IMR-90 (cell line): ENCODE results near the gene ACIN1. TPM values are rescaled to one million over a fixed set of nuclear protein-coding genes. Genes with fewer than 3 reads are reported as not detected.

ENCODE experiments used
- ATAC-seq: fragments of 200-7000 bp; cut with Tn5 transposase; 2 replicates; pipeline ENCODE4 v1.9.1; 2020; ENCODE audit warnings: low read depth, mild to moderate bottlenecking, moderate library complexity
- BruUV-seq: library from RNA; stranded (reverse); fragments of 400-500 nt; replicated peaks from 2 replicates; lab custom pipeline; 2021; lab: Mats Ljungman, UMichigan
- CTCF ChIA-PET: fragments of 300-600 bp; formaldehyde crosslinking; extraction: SDS; loops from one replicate; lab custom pipeline; 2021; ENCODE audit warnings: antibody characterized with exemption; lab: Yijun Ruan, JAX
- POLR2A ChIA-PET: fragments of 300-600 bp; sonication (Branson Sonifier 250); formaldehyde crosslinking; loops from one replicate; lab custom pipeline; 2022; ENCODE audit warnings: antibody characterized with exemption; ENCODE audit not compliant: unreplicated experiment; lab: Charles Lee
- DNase-seq: peaks from one replicate; pipeline ENCODE4 v3.0.0; 2013
- H2AFZ ChIP-seq: replicated peaks from 2 replicates; pipeline ENCODE3; 2013; ENCODE audit warnings: low read length, mild to moderate bottlenecking; ENCODE audit not compliant: poor library complexity
- H2AK5ac ChIP-seq: 2 replicates; pipeline ENCODE4 v1.6.1; 2013; ENCODE audit warnings: low read depth, low read length, inconsistent platforms
- H2AK9ac ChIP-seq: replicated peaks from 2 replicates; pipeline ENCODE3; 2013; ENCODE audit warnings: mild to moderate bottlenecking, low read depth, low read length, moderate library complexity; ENCODE audit not compliant: poor library complexity
- H2BK120ac ChIP-seq: 2 replicates; pipeline ENCODE4 v1.6.1; 2013; ENCODE audit warnings: low read depth, low read length, inconsistent platforms
- H2BK15ac ChIP-seq: 3 replicates; pipeline ENCODE4 v1.6.1; 2013; ENCODE audit warnings: low read depth, low read length, inconsistent platforms
- H2BK20ac ChIP-seq: 2 replicates; pipeline ENCODE4 v1.6.1; 2013; ENCODE audit warnings: low read depth, mild to moderate bottlenecking, inconsistent platforms, low read length, moderate library complexity
- H2BK5ac ChIP-seq: 2 replicates; pipeline ENCODE4 v1.6.1; 2013; ENCODE audit warnings: mild to moderate bottlenecking, low read depth, low read length, inconsistent platforms; ENCODE audit not compliant: poor library complexity, severe bottlenecking
- H3K14ac ChIP-seq: replicated peaks from 2 replicates; pipeline ENCODE4 v1.6.1; 2013; ENCODE audit warnings: low read depth, low read length, inconsistent platforms
- H3K18ac ChIP-seq: 2 replicates; pipeline ENCODE4 v1.6.1; 2013; ENCODE audit warnings: low read depth, low read length, control low read depth
- H3K23ac ChIP-seq: 2 replicates; pipeline ENCODE4 v1.6.1; 2013; ENCODE audit warnings: low read depth, low read length, inconsistent platforms
- H3K27ac ChIP-seq: 2 replicates; pipeline ENCODE4 v1.5.1; 2013; ENCODE audit warnings: mild to moderate bottlenecking, control low read depth, low read length; ENCODE audit not compliant: insufficient read depth
- H3K27me3 ChIP-seq: 2 replicates; pipeline ENCODE4 v1.6.1; 2013; ENCODE audit warnings: low read length; ENCODE audit not compliant: control insufficient read depth, insufficient read depth
- H3K36me3 ChIP-seq: 2 replicates; pipeline ENCODE4 v1.6.1; 2013; ENCODE audit warnings: low read length, mixed read lengths; ENCODE audit not compliant: control insufficient read depth, insufficient read depth
- H3K4ac ChIP-seq: 2 replicates; pipeline ENCODE4 v1.6.1; 2013; ENCODE audit warnings: low read depth, low read length, inconsistent platforms
- H3K4me1 ChIP-seq: 2 replicates; pipeline ENCODE4 v1.6.1; 2013; ENCODE audit warnings: low read length, mixed read lengths; ENCODE audit not compliant: control insufficient read depth, insufficient read depth
- H3K4me2 ChIP-seq: 2 replicates; pipeline ENCODE4 v1.6.1; 2013; ENCODE audit warnings: low read depth, mild to moderate bottlenecking, control low read depth, low read length, moderate library complexity
- H3K4me3 ChIP-seq: 2 replicates; pipeline ENCODE4 v1.5.1; 2013; ENCODE audit warnings: low read depth, mild to moderate bottlenecking, control low read depth, low read length, moderate library complexity; ENCODE audit not compliant: insufficient read depth
- H3K56ac ChIP-seq: 2 replicates; pipeline ENCODE4 v1.6.1; 2013; ENCODE audit warnings: low read length, inconsistent platforms; ENCODE audit not compliant: insufficient read depth; ENCODE audit errors: extremely low read depth
- H3K79me1 ChIP-seq, 2 experiments: 2 replicates each; pipeline ENCODE4 v1.6.1; 2013; ENCODE audit warnings: low read length in 2 of 2, inconsistent platforms in 1 of 2, low read depth in 1 of 2
- H3K9ac ChIP-seq: 2 replicates; pipeline ENCODE4 v1.6.1; 2013; ENCODE audit warnings: low read depth, low read length, control low read depth
- H3K9me1 ChIP-seq: 2 replicates; pipeline ENCODE4 v1.6.1; 2013; ENCODE audit warnings: low read length, inconsistent platforms; ENCODE audit not compliant: insufficient read depth
- H3K9me3 ChIP-seq: 2 replicates; pipeline ENCODE4 v1.6.1; 2013; ENCODE audit warnings: low read length; ENCODE audit not compliant: control insufficient read depth, insufficient read depth
- H4K20me1 ChIP-seq: 2 replicates; pipeline ENCODE4 v1.6.1; 2013; ENCODE audit warnings: low read length, inconsistent platforms; ENCODE audit not compliant: insufficient read depth
- H4K5ac ChIP-seq: 2 replicates; pipeline ENCODE4 v1.6.1; 2013; ENCODE audit warnings: mild to moderate bottlenecking, low read depth, low read length, control low read depth
- H4K8ac ChIP-seq, 2 experiments: 2 replicates each; pipeline ENCODE4 v1.6.1; 2013; ENCODE audit warnings: low read depth in 2 of 2, low read length in 2 of 2, control low read depth in 1 of 2, inconsistent platforms in 1 of 2
- H4K91ac ChIP-seq: 2 replicates; pipeline ENCODE4 v1.6.1; 2013; ENCODE audit warnings: low read depth, low read length, inconsistent platforms; ENCODE audit not compliant: insufficient read depth
- BHLHE40 ChIP-seq: fragments of 150-350 bp; IDR thresholded peaks from 2 replicates; pipeline ENCODE4 v1.6.1; 2016; ENCODE audit warnings: mild to moderate bottlenecking, low read depth, low read length
- CEBPB ChIP-seq: IDR thresholded peaks from 2 replicates; pipeline ENCODE4 v1.6.1; 2012; ENCODE audit warnings: low read depth, low read length, improper control_type of control experiment
- CHD1 ChIP-seq: IDR thresholded peaks from 2 replicates; pipeline ENCODE4 v1.6.1; 2012; ENCODE audit warnings: low read depth, low read length, improper control_type of control experiment
- FOS ChIP-seq: fragments of 150-350 bp; IDR thresholded peaks from 2 replicates; pipeline ENCODE4 v1.6.1; 2016; ENCODE audit warnings: low read depth, low read length
- MAFK ChIP-seq: IDR thresholded peaks from 2 replicates; pipeline ENCODE4 v1.6.1; 2012; ENCODE audit warnings: low read depth, low read length, improper control_type of control experiment
- MAZ ChIP-seq: IDR thresholded peaks from 2 replicates; pipeline ENCODE4 v1.6.1; 2012; ENCODE audit warnings: low read depth, mild to moderate bottlenecking, low read length, improper control_type of control experiment, moderate library complexity, borderline replicate concordance
- NFE2L2 ChIP-seq: fragments of 150-350 bp; IDR thresholded peaks from 2 replicates; pipeline ENCODE4 v1.6.1; 2016; ENCODE audit warnings: low read depth, mild to moderate bottlenecking, low read length
- POLR2A ChIP-seq: IDR thresholded peaks from 2 replicates; pipeline ENCODE4 v1.6.1; 2012; ENCODE audit warnings: mild to moderate bottlenecking, low read depth, low read length
- RAD21 ChIP-seq: IDR thresholded peaks from 2 replicates; pipeline ENCODE4 v1.6.1; 2012; ENCODE audit warnings: low read length, improper control_type of control experiment
- RCOR1 ChIP-seq: IDR thresholded peaks from 2 replicates; pipeline ENCODE4 v1.6.1; 2012; ENCODE audit warnings: mild to moderate bottlenecking, low read length, improper control_type of control experiment; ENCODE audit not compliant: insufficient replicate concordance
- RFX5 ChIP-seq: IDR thresholded peaks from 2 replicates; pipeline ENCODE4 v1.8.0; 2012; ENCODE audit warnings: low read depth, mild to moderate bottlenecking, low read length, moderate library complexity
- SMC3 ChIP-seq: fragments of 150-350 bp; IDR thresholded peaks from 2 replicates; pipeline ENCODE4 v1.6.1; 2016; ENCODE audit warnings: low read depth, mild to moderate bottlenecking, antibody characterized with exemption, low read length, moderate library complexity
- WGBS, 2 experiments: methylation state at CpG; one replicate each; pipeline versions ENCODE4 v1.1.5 to v1.1.7; 2013; ENCODE audit warnings: missing lambda C conversion rate in 2 of 2; ENCODE audit not compliant: insufficient read length in 1 of 2; ENCODE audit errors: extremely low coverage in 2 of 2; 5-methylcytosine and 5-hydroxymethylcytosine counted together
- dilution Hi-C: fragments of 300-500 bp; cut with HindIII; formaldehyde crosslinking; loops from one replicate; pipeline ENCODE4 v1.14.3; 2018; ENCODE audit warnings: low sequenced_read_pairs; ENCODE audit not compliant: unreplicated experiment
- in situ Hi-C: fragments of 300-500 bp; cut with MboI; formaldehyde crosslinking; loops from 3 replicates; pipeline ENCODE4 v1.14.3; 2019; ENCODE audit warnings: low sequenced_read_pairs, inconsistent platforms, mixed read lengths
- intact Hi-C: fragments of 100-400 bp; cut with micrococcal nuclease; formaldehyde crosslinking; loops from 2 replicates; pipeline ENCODE4 v1.10.0; 2022
- polyA plus RNA-seq, 3 experiments: library from polyadenylated mRNA; depleted of rRNA; stranded (reverse); fragments of >200 nt; gene quantifications; 2 replicates each; pipeline ENCODE4 v1.2.3, GENCODE V29; 2012; ENCODE audit warnings: low replicate concordance in 1 of 3
- total RNA-seq: library from RNA; depleted of rRNA; stranded (reverse); fragments of >200 nt; gene quantifications from 2 replicates; pipeline ENCODE4 v1.2.3, GENCODE V29; 2012
- TF ChIP-seq, protein P1 (sequence below): fragments of 150-350 bp; IDR thresholded peaks from 2 replicates; pipeline ENCODE4 v1.6.1; 2017; ENCODE audit warnings: mild to moderate bottlenecking, antibody characterized with exemption, low read length, low read depth
- TF ChIP-seq, protein P2 (sequence below): fragments of 150-350 bp; IDR thresholded peaks from 2 replicates; pipeline ENCODE4 v1.6.1; 2016; ENCODE audit warnings: low read depth, mild to moderate bottlenecking, low read length, moderate library complexity, borderline replicate concordance

ACIN1 gene
- total and polyA plus RNA-seq, 2 of the 4 experiments (the other 2 are of a cell fraction), result 73.8 to 185 TPM

DNA sequence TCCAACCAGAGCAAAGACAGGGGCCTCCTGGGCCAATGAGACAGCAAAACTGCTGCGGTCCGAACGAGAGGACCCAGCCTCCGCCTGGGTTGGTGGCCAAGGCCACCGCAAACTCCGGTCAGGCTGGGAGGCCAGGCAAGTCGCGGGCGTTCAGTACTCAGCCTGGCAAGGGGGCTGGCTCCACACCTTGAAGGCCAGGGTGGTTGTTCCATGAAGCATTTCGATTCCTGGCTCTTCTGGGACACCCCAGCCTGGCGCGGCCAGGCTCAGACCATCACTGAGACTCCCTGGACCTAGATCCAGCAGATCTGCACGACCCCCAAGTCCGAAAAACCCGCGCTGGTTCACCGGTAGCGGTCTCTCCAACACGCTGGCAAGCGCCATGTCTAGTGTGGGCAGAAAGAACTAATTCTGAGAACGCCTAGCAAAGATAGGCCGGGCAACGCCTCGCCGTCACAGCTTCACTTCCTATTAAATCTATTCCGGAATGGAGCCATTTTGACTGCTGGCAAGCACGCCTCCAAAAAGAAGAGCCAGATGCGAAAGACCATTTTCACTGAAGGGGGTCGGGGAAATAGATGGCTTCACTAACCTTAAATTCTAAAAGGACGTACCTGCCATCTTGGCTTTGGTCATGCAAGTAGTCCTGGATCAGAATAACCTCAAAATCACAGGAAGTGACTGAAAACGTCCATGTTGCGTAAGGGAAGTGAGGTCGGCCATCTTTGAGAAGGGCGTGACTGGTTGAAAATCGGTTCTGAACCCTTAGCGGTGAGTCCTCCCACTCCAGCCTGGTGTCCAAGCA is 60.2 kb downstream of the ACIN1 start, which contains the start of gene PSMB5:
Gene PSMB5 (minus strand): TSS at position 403 of the 805 bp plus-strand sequence. CDS start 19 bp downstream, at position 384.
- Histone ChIP-seq H2BK120ac (peak within 1 kb of the TSS; percentile 99), H4K8ac (peak within 1 kb of the TSS; percentile 59 to 100), H2AK9ac (peak within 1 kb of the TSS; percentile 98), H4K5ac (peak within 1 kb of the TSS; percentile 91), H2BK20ac (peak within 1 kb of the TSS; percentile 97), H3K4me1 (peaks cover 6% of the 10 kb centered on the region; the same call in 1 of the 2 replicates), H2BK5ac (peak within 1 kb of the TSS; percentile 96), H3K4me2 (peak within 1 kb of the TSS; percentile 90), H3K14ac (peak within 1 kb of the TSS; percentile 98), H3K79me1 (peaks cover 18 to 34% of the 10 kb centered on the region in 2 experiments), H3K18ac (peak within 1 kb of the TSS; percentile 95), H3K9ac (peak within 1 kb of the TSS; percentile 89), H3K36me3 (peaks cover 9% of the 10 kb centered on the region), H3K27me3 (no peaks in the 10 kb centered on the region), H2BK15ac (peak within 1 kb of the TSS; percentile 98), H3K9me1 (peaks cover 5% of the 10 kb centered on the region; the same call in 1 of the 2 replicates), H3K9me3 (no peaks in the 10 kb centered on the region), H2AK5ac (peak within 1 kb of the TSS; percentile 36; the same call in 1 of the 2 replicates), H3K4me3 (peak within 1 kb of the TSS; percentile 70), H3K23ac (peak within 1 kb of the TSS; percentile 100), H4K91ac (peak within 1 kb of the TSS; percentile 99), H3K27ac (peak within 1 kb of the TSS; percentile 87), H3K4ac (peak within 1 kb of the TSS; percentile 98), H2AFZ (peak within 1 kb of the TSS; percentile 91), H4K20me1 (no peaks in the 10 kb centered on the region), H3K56ac (peak within 1 kb of the TSS; percentile 100)
- ChIA-PET CTCF (no interaction called here), POLR2A (interaction anchor here (0.6 kb wide), 1 partner anchor 53 kb away, joined by 10 read pairs; the partner anchor contains the start of gene AJUBA)
- peak; percentile 96 for DNase-seq
- dilution Hi-C loops (no loop called here), in situ Hi-C loops (no loop called here), intact Hi-C loops (loop anchor here (2.0 kb wide), 1 partner anchor 28 kb away; no protein-coding TSS in a partner anchor)
- WGBS, 2 experiments, result 2% methylated on average over 12 of the region's 36 CpGs; no CpG with 5 or more reads in 1 of the 2 experiments
- BruUV-seq, result no TSS peak
- ATAC-seq, result peak; percentile 98
- TF ChIP-seq CEBPB (peak; percentile 98), MAFK (no peak), SMC3 (no peak), RCOR1 (no peak), FOS (no peak), BHLHE40 (no peak), POLR2A (peak; percentile 87), CHD1 (no peak), RAD21 (no peak), NFE2L2 (peak; percentile 72), RFX5 (peak; percentile 41; the same call in 1 of the 2 replicates), MAZ (no peak; the same call in 1 of the 2 replicates)
- TF ChIP-seq, protein P1, sequence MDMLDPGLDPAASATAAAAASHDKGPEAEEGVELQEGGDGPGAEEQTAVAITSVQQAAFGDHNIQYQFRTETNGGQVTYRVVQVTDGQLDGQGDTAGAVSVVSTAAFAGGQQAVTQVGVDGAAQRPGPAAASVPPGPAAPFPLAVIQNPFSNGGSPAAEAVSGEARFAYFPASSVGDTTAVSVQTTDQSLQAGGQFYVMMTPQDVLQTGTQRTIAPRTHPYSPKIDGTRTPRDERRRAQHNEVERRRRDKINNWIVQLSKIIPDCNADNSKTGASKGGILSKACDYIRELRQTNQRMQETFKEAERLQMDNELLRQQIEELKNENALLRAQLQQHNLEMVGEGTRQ, result no peak
- TF ChIP-seq, protein P2, sequence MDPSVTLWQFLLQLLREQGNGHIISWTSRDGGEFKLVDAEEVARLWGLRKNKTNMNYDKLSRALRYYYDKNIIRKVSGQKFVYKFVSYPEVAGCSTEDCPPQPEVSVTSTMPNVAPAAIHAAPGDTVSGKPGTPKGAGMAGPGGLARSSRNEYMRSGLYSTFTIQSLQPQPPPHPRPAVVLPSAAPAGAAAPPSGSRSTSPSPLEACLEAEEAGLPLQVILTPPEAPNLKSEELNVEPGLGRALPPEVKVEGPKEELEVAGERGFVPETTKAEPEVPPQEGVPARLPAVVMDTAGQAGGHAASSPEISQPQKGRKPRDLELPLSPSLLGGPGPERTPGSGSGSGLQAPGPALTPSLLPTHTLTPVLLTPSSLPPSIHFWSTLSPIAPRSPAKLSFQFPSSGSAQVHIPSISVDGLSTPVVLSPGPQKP, result no peak
